ENCODE results near the gene MAP3K14.

The MAP3K14 gene

DNA sequence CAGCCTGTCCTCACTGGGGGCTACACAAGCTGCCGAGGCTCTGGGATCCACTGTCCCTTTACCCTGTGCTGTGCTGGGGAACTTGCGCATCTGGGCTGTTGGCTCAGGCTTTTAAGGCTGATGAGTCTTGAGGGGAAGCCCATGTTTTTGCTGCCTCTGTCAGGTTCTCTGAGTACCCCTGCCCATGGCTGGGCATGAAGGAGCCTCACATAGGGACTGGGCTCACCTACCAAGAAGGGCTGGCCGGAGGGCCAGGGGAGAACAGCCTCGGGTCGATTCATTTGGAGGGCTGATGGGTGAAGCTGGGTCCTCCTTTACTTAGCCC is 80.6 kb downstream of the MAP3K14 start:
- no peak overlapping the region for H3K9ac ChIP-seq (ENCODE audit: insufficient read length)
- H3K27ac ChIP-seq: no peak overlapping the region
- no peaks in the 10 kb centered on the region for H3K36me3 ChIP-seq (ENCODE audit: insufficient read depth, low read length)
- TF ChIP-seq FOXP2 (optimal IDR thresholded peaks at IDR 0.05; ENCODE audit: control extremely low read depth, extremely low read length, insufficient read depth): no peak
- H3K9me3 ChIP-seq (ENCODE audit: low read depth, low read length): no peaks in the 10 kb centered on the region
- H3K4me3 ChIP-seq: no peak overlapping the region
- no peak for DNase-seq (ENCODE audit: low read depth, low spot score)

DNA sequence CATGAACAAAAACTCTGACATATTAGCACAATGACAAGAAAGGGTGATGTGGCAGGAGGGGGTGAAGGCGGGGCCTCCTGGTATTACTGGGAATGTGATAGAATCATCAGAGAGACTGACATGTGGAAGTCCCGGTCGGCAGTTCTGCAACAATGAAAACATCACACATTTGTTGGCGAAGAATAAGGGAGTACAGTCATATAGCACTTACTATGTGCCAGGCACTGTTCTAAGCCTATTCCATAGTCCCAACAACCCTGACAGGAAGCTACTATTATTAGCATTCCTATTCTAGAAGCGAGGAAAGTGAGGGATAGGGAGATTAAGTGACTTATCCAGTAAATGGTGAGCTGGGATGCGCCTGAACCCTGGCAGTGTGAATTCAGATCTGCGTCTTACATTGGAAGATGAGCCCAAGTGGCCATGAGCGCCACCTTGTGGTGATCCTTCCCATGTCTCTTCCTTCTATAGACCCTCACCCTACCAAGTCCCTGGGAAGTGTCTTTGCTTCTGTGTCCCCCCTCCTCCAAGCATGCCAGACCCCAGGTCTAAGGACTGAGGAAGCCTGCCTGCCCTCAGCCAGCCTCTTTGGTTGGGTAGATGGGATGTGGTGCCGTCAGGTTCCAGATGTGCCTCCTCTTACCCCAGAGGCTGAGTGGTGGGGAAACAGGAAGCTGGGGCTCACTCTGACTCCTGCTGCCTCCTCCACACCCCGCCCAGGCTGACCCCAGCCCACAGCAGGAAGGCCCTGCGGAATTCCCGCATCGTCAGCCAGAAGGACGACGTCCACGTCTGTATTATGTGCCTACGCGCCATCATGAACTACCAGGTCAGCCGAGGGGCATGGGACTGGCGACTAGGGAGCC is 81.2 kb downstream of the MAP3K14 start:
- H3K36me3 ChIP-seq (ENCODE audit: insufficient read depth, low read length): no peaks in the 10 kb centered on the region
- DNase-seq (ENCODE audit: low read depth, low spot score): peak; percentile 68
- no peak for TF ChIP-seq FOXP2 (optimal IDR thresholded peaks at IDR 0.05; ENCODE audit: control extremely low read depth, extremely low read length, insufficient read depth)
- TF ChIP-seq EZH2 (IDR thresholded peaks at IDR 0.05): no peak
- no peak for TF ChIP-seq POLR2AphosphoS5 (IDR thresholded peaks at IDR 0.05; ENCODE audit: borderline replicate concordance, low read depth, low read length)
- H3K27ac ChIP-seq: no peak overlapping the region
- H3K4me3 ChIP-seq: no peak overlapping the region
- H3K9me3 ChIP-seq (ENCODE audit: low read depth, low read length): no peaks in the 10 kb centered on the region
- no peak overlapping the region for H3K9ac ChIP-seq (ENCODE audit: insufficient read length)

GRCh38 chr17:45234641-45235415 is 82.0 kb downstream of the MAP3K14 start:
- no peaks in the 10 kb centered on the region for H3K36me3 ChIP-seq (ENCODE audit: insufficient read depth, low read length)
- H3K4me3 ChIP-seq: no peak overlapping the region
- TF ChIP-seq POLR2AphosphoS5 (IDR thresholded peaks at IDR 0.05; ENCODE audit: borderline replicate concordance, low read depth, low read length) (no peak), EZH2 (IDR thresholded peaks at IDR 0.05) (no peak), FOXP2 (optimal IDR thresholded peaks at IDR 0.05; ENCODE audit: control extremely low read depth, extremely low read length, insufficient read depth) (no peak)
- H3K9me3 ChIP-seq (ENCODE audit: low read depth, low read length): no peaks in the 10 kb centered on the region
- no peak overlapping the region for H3K27ac ChIP-seq
- H3K9ac ChIP-seq (ENCODE audit: insufficient read length): no peak overlapping the region
- DNase-seq (ENCODE audit: low read depth, low spot score): no peak

DNA sequence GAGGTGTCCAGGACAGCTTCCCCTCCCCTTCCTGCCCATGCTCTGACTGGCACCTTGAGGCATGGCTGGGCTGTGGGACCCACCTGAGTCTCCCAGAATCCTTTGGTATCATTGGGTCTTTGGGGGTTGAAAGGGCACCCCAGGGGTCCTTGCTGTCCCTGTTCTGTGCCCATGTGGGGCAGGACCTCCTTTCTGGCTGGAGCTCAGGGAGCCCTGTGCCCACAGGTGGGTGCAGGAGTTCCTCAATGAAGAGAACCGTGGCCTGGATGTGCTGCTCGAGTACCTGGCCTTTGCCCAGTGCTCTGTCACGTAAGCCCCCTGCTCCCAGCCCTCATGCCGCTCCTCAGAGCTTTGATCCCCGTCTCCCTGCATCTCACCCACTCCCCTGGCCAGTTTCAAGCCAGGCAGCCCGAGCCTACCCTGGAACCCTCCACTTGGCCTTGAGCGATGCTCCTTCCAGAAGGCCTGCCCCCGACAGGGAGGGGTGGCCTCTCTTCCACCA is 83.3 kb downstream of the MAP3K14 start:
- no peak for DNase-seq (ENCODE audit: low read depth, low spot score)
- no peak overlapping the region for H3K4me3 ChIP-seq
- no peak overlapping the region for H3K9ac ChIP-seq (ENCODE audit: insufficient read length)
- H3K27ac ChIP-seq: no peak overlapping the region
- no peaks in the 10 kb centered on the region for H3K36me3 ChIP-seq (ENCODE audit: insufficient read depth, low read length)
- no peaks in the 10 kb centered on the region for H3K9me3 ChIP-seq (ENCODE audit: low read depth, low read length)
- no peak for TF ChIP-seq FOXP2 (optimal IDR thresholded peaks at IDR 0.05; ENCODE audit: control extremely low read depth, extremely low read length, insufficient read depth)
- no peak for TF ChIP-seq EZH2 (IDR thresholded peaks at IDR 0.05)
- no peak for TF ChIP-seq POLR2AphosphoS5 (IDR thresholded peaks at IDR 0.05; ENCODE audit: borderline replicate concordance, low read depth, low read length)

GRCh38 chr17:45232514-45233422 is 84.1 kb downstream of the MAP3K14 start:
- Histone ChIP-seq H3K27ac (no peak overlapping the region), H3K9me3 (ENCODE audit: low read depth, low read length) (no peaks in the 10 kb centered on the region), H3K9ac (ENCODE audit: insufficient read length) (no peak overlapping the region), H3K36me3 (ENCODE audit: insufficient read depth, low read length) (no peaks in the 10 kb centered on the region), H3K4me3 (no peak overlapping the region)
- TF ChIP-seq FOXP2 (optimal IDR thresholded peaks at IDR 0.05; ENCODE audit: control extremely low read depth, extremely low read length, insufficient read depth) (no peak), EZH2 (IDR thresholded peaks at IDR 0.05) (no peak), POLR2AphosphoS5 (IDR thresholded peaks at IDR 0.05; ENCODE audit: borderline replicate concordance, low read depth, low read length) (no peak)
- DNase-seq (ENCODE audit: low read depth, low spot score): no peak

GRCh38 chr17:45231481-45232116 is 85.2 kb downstream of the MAP3K14 start:
- Histone ChIP-seq H3K9me3 (ENCODE audit: low read depth, low read length) (no peaks in the 10 kb centered on the region), H3K9ac (ENCODE audit: insufficient read length) (no peak overlapping the region), H3K36me3 (ENCODE audit: insufficient read depth, low read length) (no peaks in the 10 kb centered on the region), H3K4me3 (no peak overlapping the region), H3K27ac (no peak overlapping the region)
- TF ChIP-seq EZH2 (IDR thresholded peaks at IDR 0.05) (no peak), POLR2AphosphoS5 (IDR thresholded peaks at IDR 0.05; ENCODE audit: borderline replicate concordance, low read depth, low read length) (no peak), FOXP2 (optimal IDR thresholded peaks at IDR 0.05; ENCODE audit: control extremely low read depth, extremely low read length, insufficient read depth) (no peak)
- no peak for DNase-seq (ENCODE audit: low read depth, low spot score)

DNA sequence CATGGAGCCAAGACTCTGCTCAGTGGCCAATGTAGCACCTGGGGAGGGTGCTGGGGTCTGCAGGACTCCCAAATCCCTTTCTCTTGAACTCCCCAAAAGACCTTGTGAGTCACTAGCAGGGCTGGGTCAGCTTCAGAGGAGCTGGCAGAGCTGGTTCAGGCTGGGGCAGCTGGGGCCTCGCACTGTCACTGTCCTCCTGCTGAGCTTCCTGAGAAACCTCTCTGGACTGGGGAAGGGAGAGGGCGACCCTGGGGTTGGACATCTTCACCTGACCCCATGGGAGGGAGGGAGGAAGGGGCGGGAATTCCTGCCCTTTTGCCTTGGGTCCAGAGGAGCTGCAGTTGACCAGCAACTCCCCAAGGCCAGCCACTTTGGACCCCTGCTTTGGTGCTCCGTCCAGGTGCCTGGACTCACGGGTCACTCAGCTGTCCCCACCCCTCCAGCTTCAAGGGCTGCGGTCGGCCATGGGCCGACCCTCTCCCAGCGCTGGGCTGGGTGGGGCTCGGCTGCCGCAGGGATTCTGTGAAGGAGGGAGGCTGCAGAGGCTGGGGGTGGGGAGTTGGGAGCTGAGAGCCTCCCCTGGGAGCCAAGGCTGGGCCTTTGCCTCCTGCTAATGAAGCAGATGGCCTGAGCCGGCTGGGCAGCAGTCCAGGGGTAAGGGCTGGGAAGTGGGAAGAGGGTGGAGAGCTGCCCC is 85.9 kb downstream of the MAP3K14 start:
- Histone ChIP-seq H3K9me3 (ENCODE audit: low read depth, low read length) (no peaks in the 10 kb centered on the region), H3K36me3 (ENCODE audit: insufficient read depth, low read length) (no peaks in the 10 kb centered on the region), H3K27ac (no peak overlapping the region), H3K9ac (ENCODE audit: insufficient read length) (no peak overlapping the region), H3K4me3 (no peak overlapping the region)
- TF ChIP-seq FOXP2 (optimal IDR thresholded peaks at IDR 0.05; ENCODE audit: control extremely low read depth, extremely low read length, insufficient read depth) (no peak), EZH2 (IDR thresholded peaks at IDR 0.05) (no peak), POLR2AphosphoS5 (IDR thresholded peaks at IDR 0.05; ENCODE audit: borderline replicate concordance, low read depth, low read length) (no peak)
- DNase-seq (ENCODE audit: low read depth, low spot score): no peak

Measured in SK-N-MC (cell line).